Ovary (tissue), 9 donors: ENCODE data around the gene DBF4. TPM values are rescaled to one million over a fixed set of nuclear protein-coding genes. Genes with fewer than 3 reads are reported as not detected.

Experiments
- DNase-seq, 5 donors: peaks; one replicate each; pipeline ENCODE4 v3.0.0-alpha.2; 2019 to 2020
- H3K27ac ChIP-seq, 2 donors: fragments of 200-600 bp; one replicate each; pipeline versions ENCODE4 v1.5.1 to v1.8.0; 2019 to 2022
- H3K27me3 ChIP-seq: fragments of 200-600 bp; one replicate; pipeline ENCODE4 v1.8.0; 2022
- H3K36me3 ChIP-seq: fragments of 200-600 bp; sonication (generic); one replicate; pipeline ENCODE4 v1.5.1; 2019
- H3K4me1 ChIP-seq: one replicate; pipeline ENCODE4 v1.8.1; 2013; ENCODE audit warnings: mild to moderate bottlenecking, moderate library complexity; ENCODE audit not compliant: insufficient read depth
- H3K4me3 ChIP-seq: fragments of 200-600 bp; sonication (generic); one replicate; pipeline ENCODE4 v1.5.1; 2017
- H3K9me3 ChIP-seq, 2 donors: fragments of 200-600 bp in 1 of 2; sonication (generic) in 1 of 2; one replicate each; pipeline versions ENCODE4 v1.5.1 to v1.8.1; 2013 to 2019; ENCODE audit warnings: mild to moderate bottlenecking in 1 of 2, moderate library complexity in 1 of 2
- CTCF ChIP-seq, 3 donors: fragments of 450-650 bp in 2 of 3; fragments of 200-600 bp in 1 of 3; IDR thresholded peaks; one replicate each; pipeline versions ENCODE4 v1.5.1 to v1.8.0; 2016 to 2022; ENCODE audit warnings: antibody characterized with exemption in 3 of 3, mild to moderate bottlenecking in 1 of 3
- EP300 ChIP-seq: sonication (generic); formaldehyde crosslinking; IDR thresholded peaks from one replicate; pipeline ENCODE4 v1.6.1; 2017; ENCODE audit warnings: antibody characterized with exemption
- POLR2A ChIP-seq: fragments of 450-650 bp; IDR thresholded peaks from one replicate; pipeline ENCODE4 v1.6.1; 2017; ENCODE audit warnings: antibody characterized with exemption, mild to moderate bottlenecking, moderate library complexity
- WGBS, 3 donors: extraction: QIAGEN DNeasy Blood & Tissue Kit in 1 of 3; methylation state at CpG; one replicate each; pipeline versions ENCODE4 v1.1.5 to v1.1.7; 2013 to 2017; 5-methylcytosine and 5-hydroxymethylcytosine counted together
- intact Hi-C, 4 donors: fragments of 100-400 bp; cut with DNase I; formaldehyde crosslinking; loops; one replicate each; pipeline versions ENCODE4 v1.11.0 to v1.15.1; 2022 to 2023
- polyA plus RNA-seq, 2 donors: library from polyadenylated mRNA; stranded (reverse); fragments of 200-250 nt in 1 of 2; fragments of 350-450 nt in 1 of 2; fragmentation: Illumina TruSeq in 1 of 2; extraction: RNeasy Lipid Tissue Mini Kit (QIAGEN cat#74804) in 1 of 2; gene quantifications; one replicate each; pipeline ENCODE4 v1.2.3, GENCODE V29; 2013 to 2014
- total RNA-seq, 7 donors: library from RNA; depleted of rRNA in 2 of 7; stranded (reverse); fragments of >200 nt in 2 of 7; fragmentation: NEBNext Ultra II Directional in 3 of 7; extraction: Animal tissue kit (Norgen Biotek cat#: 25700) in 3 of 7; gene quantifications; one replicate each; pipeline versions ENCODE4 v1.1.0 to v1.2.4, GENCODE V29; 2016 to 2023
- donor health status: DM: no; HTN: no; CAD: no; lungs with moderate emphysema.
- donor health status: DM: no; HTN: no; CAD: no.
- donor health status: Bipolar disorder and iron deficiency.
- donor health status: DM: yes; HTN: yes; CAD: no.
- donor health status: DM: no; HTN: no; CAD: no.
- donor health status: DM: yes; HTN: yes; CAD: no.

The DBF4 gene
- total and polyA plus RNA-seq, 9 donors, result 5.4 to 18.3 (median 12.0) TPM

GRCh38 chr7:87874066-87874465, 2.2 kb upstream of the DBF4 start:
- Histone ChIP-seq H3K4me1 (no peaks in the 10 kb centered on the region), H3K27ac (no peak overlapping the region), H3K9me3 (peaks cover 0 to 9% of the 10 kb centered on the region in 2 donors), H3K27me3 (no peaks in the 10 kb centered on the region), H3K36me3 (no peaks in the 10 kb centered on the region), H3K4me3 (no peak overlapping the region)
- DNase-seq, result no peak
- intact Hi-C loops, result no loop called here
- WGBS, 3 donors, result 72 to 83% (median 80%) methylated on average over 4 of the region's 4 CpGs
- no peak for TF ChIP-seq EP300
- TF ChIP-seq POLR2A, result no peak
- no peak for TF ChIP-seq CTCF (IDR thresholded peaks at IDR 0.05)

GRCh38 chr7:87875151-87876039, 898 bp upstream of the DBF4 start:
- no peak for TF ChIP-seq EP300
- TF ChIP-seq POLR2A, result no peak
- no peak for TF ChIP-seq CTCF (IDR thresholded peaks at IDR 0.05)
- H3K36me3 ChIP-seq, result no peaks in the 10 kb centered on the region
- 4 to 6% (median 4%) methylated on average over 22 to 35 of the region's 35 CpGs for WGBS, 3 donors
- peaks cover 0 to 7% of the 10 kb centered on the region in 2 donors for H3K9me3 ChIP-seq
- peak overlapping the region; percentile 54 for H3K4me3 ChIP-seq
- intact Hi-C loops, result no loop called here
- H3K27ac ChIP-seq, result peak overlapping the region; percentile 78 to 90
- no peaks in the 10 kb centered on the region for H3K27me3 ChIP-seq
- no peak for DNase-seq
- peaks cover 3% of the 10 kb centered on the region for H3K4me1 ChIP-seq

GRCh38 chr7:87876869-87877234, 559 bp downstream of the DBF4 start:
- 0% methylated on average over 27 of the region's 27 CpGs for WGBS, 3 donors
- intact Hi-C loops, result no loop called here
- H3K9me3 ChIP-seq, result no peaks in the 10 kb centered on the region

GRCh38 chr7:87877366-87878040, 1.2 kb downstream of the DBF4 start:
- Histone ChIP-seq H3K9me3 (no peaks in the 10 kb centered on the region), H3K36me3 (no peaks in the 10 kb centered on the region), H3K27ac (peak overlapping the region in 1 of 2 donors; percentile 90), H3K4me1 (peaks cover 3% of the 10 kb centered on the region), H3K27me3 (no peaks in the 10 kb centered on the region), H3K4me3 (peak overlapping the region; percentile 54)
- intact Hi-C loops, result no loop called here
- no peak for DNase-seq
- 1 to 4% (median 2%) methylated on average over 10 of the region's 10 CpGs for WGBS, 3 donors
- TF ChIP-seq POLR2A (no peak), CTCF (IDR thresholded peaks at IDR 0.05) (no peak), EP300 (no peak)

More at GRCh38 chr7:87876869-87877234, 559 bp downstream of the DBF4 start:
- peak; percentile 36 to 71 (median 56) for DNase-seq
- no peaks in the 10 kb centered on the region for H3K36me3 ChIP-seq
- H3K4me3 ChIP-seq, result peak overlapping the region; percentile 54
- H3K4me1 ChIP-seq, result peaks cover 3% of the 10 kb centered on the region
- no peaks in the 10 kb centered on the region for H3K27me3 ChIP-seq
- peak overlapping the region; percentile 78 to 90 for H3K27ac ChIP-seq
- no peak for TF ChIP-seq POLR2A
- TF ChIP-seq CTCF (IDR thresholded peaks at IDR 0.05), result no peak
- no peak for TF ChIP-seq EP300
